ENCODE results near the gene SLC37A1. TPM values are rescaled to one million over a fixed set of nuclear protein-coding genes. Genes with fewer than 3 reads are reported as not detected.

Gene SLC37A1
- total RNA-seq (2016; rRNA removed; fragmentation: Illumina TruSeq; extraction: Trizol), result 0.17 and 0.40 TPM in 2 replicates
- 0.18 TPM in 1 of 2 replicates, not detected in the other for total RNA-seq (2016; cell fraction: cytosol; rRNA removed; fragmentation: Illumina TruSeq; extraction: Trizol; ENCODE audit: low read depth)
- 0.10 and 0.28 TPM in 2 replicates for total RNA-seq (2016; cell fraction: insoluble cytoplasmic fraction; rRNA removed; fragmentation: Illumina TruSeq; extraction: Trizol)
- total RNA-seq (2016; cell fraction: membrane; rRNA removed; fragmentation: Illumina TruSeq; extraction: Trizol), result 0.31 and 0.48 TPM in 2 replicates
- total RNA-seq (2016; cell fraction: nucleus; rRNA removed; fragmentation: Illumina TruSeq; extraction: Trizol), result 0.31 and 0.34 TPM in 2 replicates
- 0.14 and 0.22 TPM in 2 replicates for polyA plus RNA-seq (2011; rRNA removed)
- 0.12 and 0.14 TPM in 2 replicates for polyA plus RNA-seq (2011; cell fraction: cytosol; rRNA removed)
- polyA plus RNA-seq (2011; cell fraction: nucleus; rRNA removed), result 0.19 and 0.29 TPM in 2 replicates
- polyA plus RNA-seq (2012), result 0.13 and 0.28 TPM in 2 replicates
- polyA plus RNA-seq (2016; cell fraction: cytosol; fragmentation: Illumina TruSeq; extraction: Trizol; ENCODE audit: low read depth), result 0.18 and 0.58 TPM in 2 replicates
- polyA plus RNA-seq (2016; cell fraction: insoluble cytoplasmic fraction; fragmentation: Illumina TruSeq; extraction: Trizol; ENCODE audit: low read depth), result 0.12 and 0.25 TPM in 2 replicates
- 0.35 and 0.40 TPM in 2 replicates for polyA plus RNA-seq (2016; cell fraction: membrane; fragmentation: Illumina TruSeq; extraction: Trizol; ENCODE audit: low read depth)
- 0.37 and 0.70 TPM in 2 replicates for polyA plus RNA-seq (2016; cell fraction: nucleus; fragmentation: Illumina TruSeq; extraction: Trizol; ENCODE audit: insufficient read depth, low read depth)
- polyA minus RNA-seq (2011; rRNA and poly(A)+ RNA removed; ENCODE audit: low replicate concordance), result 0.80 and 7.9 TPM in 2 replicates
- 0.49 TPM in 1 of 2 replicates, not detected in the other for polyA minus RNA-seq (2011; cell fraction: cytosol; rRNA and poly(A)+ RNA removed)
- 0.12 and 0.39 TPM in 2 replicates for polyA minus RNA-seq (2011; cell fraction: nucleus; rRNA and poly(A)+ RNA removed)
- Bru-seq, nascent RNA, result percentile 26 among the genes with signal in this experiment
- percentile 24 among the genes with signal in this experiment for BruChase-seq, experiment 1, labeled RNA remaining after a 6-hour chase
- BruChase-seq, experiment 2, labeled RNA remaining after a 2-hour chase, result percentile 24 among the genes with signal in this experiment
- long read RNA-seq, experiment 1, result 0 reads
- long read RNA-seq, experiment 2, result 0 reads

- FAIRE-seq, result no peak
- H4K20me1 ChIP-seq (ENCODE audit: insufficient read depth, low read length), result no peaks in the 10 kb centered on the region
- H3K36me3 ChIP-seq (replicated peaks in 1 of 2; ENCODE audit: control insufficient read depth in 1 of 2, insufficient read depth in 2 of 2, low read length in 2 of 2), result no peaks in the 10 kb centered on the region
- no peak for DNase-seq (ENCODE audit: low spot score)
- in situ Hi-C loops (cut with HindIII; ENCODE audit: extremely low pct_ligation_motif_present, low pct_unique_long_range_greater_than_20kb), result no loop called here
- ATAC-seq, result peak; percentile 49
- H3K27me3 ChIP-seq (ENCODE audit: control insufficient read depth in 1 of 2, insufficient read depth in 2 of 2, low read length in 2 of 2), result peaks cover 8 to 45% of the 10 kb centered on the region in 2 experiments
- no peaks in the 10 kb centered on the region for H3K79me2 ChIP-seq (ENCODE audit: insufficient read depth, low read length)
- no peaks in the 10 kb centered on the region for H3K9me3 ChIP-seq (ENCODE audit: low read length)
- H3K4me2 ChIP-seq (ENCODE audit: low read depth, low read length), result peak within 1 kb of the TSS; percentile 73
- 70% methylated on average over 14 of the region's 88 CpGs for WGBS (ENCODE audit: low lambda C conversion rate)
- no peak within 1 kb of the TSS for H3K9ac ChIP-seq (ENCODE audit: insufficient read depth, low read depth, low read length)
- H3K27ac ChIP-seq (ENCODE audit: extremely low read length, insufficient read depth, low read length), result no peak within 1 kb of the TSS
- ChIA-PET CTCF (ENCODE audit: low intra/inter-chr PET ratio, low total read pairs) (no interaction called here), POLR2A (no interaction called here)
- BruUV-seq (replicated peaks), result no TSS peak
- peak within 1 kb of the TSS; percentile 50 to 69 (median 54); a peak in 5 of 6 replicates for H3K4me3 ChIP-seq (replicated peaks in 1 of 3; ENCODE audit: insufficient read depth in 1 of 3, low read depth in 2 of 3, low read length in 3 of 3)
- H3K4me1 ChIP-seq (ENCODE audit: insufficient read depth, low read length), result peaks cover 10% of the 10 kb centered on the region; the same call in 1 of the 2 replicates
- intact Hi-C loops (cut with micrococcal nuclease; ENCODE audit: unreplicated experiment), result no loop called here
- H2AFZ ChIP-seq (ENCODE audit: low read length), result no peak within 1 kb of the TSS
- TF ChIP-seq GABPA (IDR thresholded peaks at IDR 0.05; ENCODE audit: low read depth, low read length), result peak; percentile 32
- TF ChIP-seq GABPA (CRISPR knock-in tag; IDR thresholded peaks at IDR 0.05; ENCODE audit: low read depth), result no peak
- TF ChIP-seq SAFB2 (CRISPR knock-in tag; IDR thresholded peaks at IDR 0.05; ENCODE audit: borderline replicate concordance, low read depth), result no peak
- TF ChIP-seq ZFY (CRISPR knock-in tag; IDR thresholded peaks at IDR 0.05), result peak; percentile 25; the same call in 1 of the 2 replicates
- peak; percentile 73 for TF ChIP-seq ZNF800 (CRISPR knock-in tag; IDR thresholded peaks at IDR 0.05)
- TF ChIP-seq ZNF687 (CRISPR knock-in tag; IDR thresholded peaks at IDR 0.05), result peak; percentile 15; the same call in 1 of the 2 replicates
- TF ChIP-seq ZBTB37 (CRISPR knock-in tag; IDR thresholded peaks at IDR 0.05), result no peak
- TF ChIP-seq ZFP41 (CRISPR knock-in tag; IDR thresholded peaks at IDR 0.05; ENCODE audit: borderline replicate concordance), result no peak
- TF ChIP-seq MEF2D (CRISPR knock-in tag; IDR thresholded peaks at IDR 0.05), result no peak
These were observed at the start of gene SLC37A1 for GRCh38 chr21:42513151-42513984. SLC37A1 (plus strand) TSS chr21:42513852; CDS start chr21:42518455, 4,603 bp downstream.

Data from HepG2 (cell line).